ENCODE results near the gene PHF2.

The PHF2 gene

GRCh38 chr9:93576258-93577077, at the start of gene PHF2:
PHF2 (plus strand) TSS chr9:93576584; CDS start chr9:93576774, 190 bp downstream.
- no peak for DNase-seq (ENCODE audit: low read depth)

DNA sequence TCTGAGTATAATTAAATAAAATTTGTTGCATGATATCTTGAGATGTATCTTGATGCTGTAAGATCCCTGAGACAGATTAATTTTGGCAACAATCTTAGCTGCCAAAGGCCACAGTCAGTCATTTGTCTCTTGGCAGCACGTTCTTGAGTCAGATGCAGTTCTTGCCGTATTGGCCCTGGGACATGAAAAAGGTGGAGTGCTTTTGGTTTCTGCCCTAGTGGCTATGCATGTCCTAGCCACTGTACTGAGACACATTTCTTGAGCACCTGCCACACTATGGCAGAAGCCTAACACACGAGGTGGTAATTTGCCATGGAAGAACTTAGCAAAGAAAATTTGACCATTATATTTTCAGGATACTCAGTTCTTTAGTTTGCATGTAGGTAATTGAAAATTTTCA, 45.0 kb upstream of the PHF2 start:
- no peak for DNase-seq (ENCODE audit: low read depth)

GRCh38 chr9:93532141-93532540, 44.2 kb upstream of the PHF2 start:
- DNase-seq (ENCODE audit: low read depth): no peak

GRCh38 chr9:93533863-93534262, 42.5 kb upstream of the PHF2 start:
- DNase-seq (ENCODE audit: low read depth): no peak

DNA sequence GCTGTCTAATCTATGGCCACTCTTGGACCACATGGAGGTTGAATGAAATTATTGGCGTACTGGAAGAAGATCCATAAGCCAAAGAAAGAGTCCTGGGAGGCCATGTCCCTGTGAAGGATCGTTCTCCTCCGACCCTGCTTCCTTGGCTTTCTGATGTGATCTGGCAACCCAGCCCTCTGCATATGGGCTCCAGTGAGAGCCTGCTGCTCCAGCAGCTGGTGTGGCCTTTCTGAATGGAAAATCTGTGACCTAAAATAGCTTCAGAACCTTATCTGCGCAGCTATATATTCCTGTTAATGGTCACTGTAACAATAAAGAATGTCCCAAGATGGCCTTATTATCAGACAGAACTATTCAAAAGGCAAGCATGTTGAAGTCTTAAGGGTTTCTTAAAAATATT, 40.2 kb upstream of the PHF2 start:
- no peak for DNase-seq (ENCODE audit: low read depth)

DNA sequence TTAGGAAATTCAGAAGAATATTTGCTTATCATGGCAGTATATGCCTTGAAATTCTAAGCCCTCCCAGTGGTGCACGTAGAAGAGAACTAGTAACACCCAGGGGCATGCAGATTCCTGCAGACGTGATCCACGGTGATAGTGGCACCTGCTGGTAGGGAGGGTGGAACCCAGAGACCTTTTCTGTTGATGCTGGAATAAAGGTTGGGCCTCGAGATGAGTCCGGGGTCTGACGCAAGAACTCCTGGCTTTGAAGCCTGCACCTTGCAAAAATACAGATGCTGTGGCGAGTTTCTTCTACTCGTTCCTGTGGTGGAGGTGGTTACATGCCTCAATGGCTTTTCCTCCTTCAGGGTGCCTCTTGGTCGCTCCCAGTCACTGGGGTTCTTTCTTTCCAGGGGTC, 39.5 kb upstream of the PHF2 start:
- no peak for DNase-seq (ENCODE audit: low read depth)

GRCh38 chr9:93540305-93540704, 36.1 kb upstream of the PHF2 start:
- DNase-seq (ENCODE audit: low read depth): no peak

- DNase-seq (ENCODE audit: low read depth): no peak
These were observed 35.4 kb upstream of the PHF2 start for GRCh38 chr9:93541005-93541404.

- DNase-seq (ENCODE audit: low read depth): no peak
These were observed 34.6 kb upstream of the PHF2 start for GRCh38 chr9:93541581-93542349.

- no peak for DNase-seq (ENCODE audit: low read depth)
These were observed 33.3 kb upstream of the PHF2 start for GRCh38 chr9:93543117-93543516.

DNA sequence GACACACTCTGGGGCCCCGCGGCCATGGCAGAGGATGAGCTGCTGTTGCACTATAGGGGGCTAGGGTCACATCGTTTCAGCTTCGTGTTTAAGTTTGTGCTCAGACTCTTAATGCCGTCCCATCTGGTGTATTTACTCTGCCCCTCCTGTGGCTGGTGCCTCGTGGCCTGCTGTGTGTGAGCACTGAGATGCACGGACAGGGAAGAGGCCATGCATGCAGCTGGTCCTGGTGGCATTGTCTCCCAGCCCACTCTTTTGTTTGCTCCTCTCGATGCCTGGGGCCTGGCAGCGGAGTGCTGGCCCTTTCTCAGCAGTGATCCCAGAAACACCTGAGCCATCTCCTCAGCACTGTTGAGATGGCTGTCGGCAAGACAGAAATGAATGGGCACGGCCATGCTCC, 30.0 kb upstream of the PHF2 start:
- DNase-seq (ENCODE audit: low read depth): no peak

DNA sequence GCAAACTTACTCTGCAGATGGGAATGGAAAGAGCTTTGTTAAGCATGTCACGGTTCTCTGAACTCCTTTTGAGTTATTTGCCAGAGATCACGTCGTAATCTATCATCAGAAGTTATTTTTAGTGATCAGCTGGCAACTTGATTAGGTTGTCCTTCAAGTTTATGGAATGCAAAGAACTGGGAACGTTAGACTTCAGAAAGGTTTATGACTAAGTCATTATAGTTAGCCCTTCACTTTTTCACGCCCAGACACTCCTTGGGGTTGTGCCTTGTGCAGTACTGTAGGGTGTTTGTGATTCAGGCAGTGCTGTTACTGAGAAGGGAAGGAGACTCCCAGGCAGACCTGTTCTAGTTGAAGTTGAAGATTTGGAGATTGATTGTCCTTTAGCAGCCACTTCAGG, 26.8 kb upstream of the PHF2 start:
- no peak for DNase-seq (ENCODE audit: low read depth)

DNA sequence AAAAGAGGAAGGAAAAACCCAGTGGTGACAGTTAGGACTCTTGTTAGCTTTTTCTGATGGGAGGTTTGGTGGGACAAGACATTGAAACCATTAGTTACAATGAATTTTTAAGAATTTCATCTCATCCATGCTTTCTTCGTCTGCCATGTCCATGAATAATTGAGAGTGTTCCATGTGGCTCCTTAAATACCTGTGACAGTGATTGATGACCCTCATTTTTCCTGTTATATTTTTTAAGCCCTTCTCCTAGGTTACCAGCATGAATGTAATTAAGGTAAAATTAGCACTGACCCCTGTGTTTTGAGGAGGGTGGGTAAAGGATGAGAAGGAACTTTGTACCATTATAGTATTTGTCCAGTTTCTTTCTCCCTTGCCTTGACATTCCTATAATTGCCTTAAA, 23.5 kb upstream of the PHF2 start:
- DNase-seq (ENCODE audit: low read depth): no peak

DNA sequence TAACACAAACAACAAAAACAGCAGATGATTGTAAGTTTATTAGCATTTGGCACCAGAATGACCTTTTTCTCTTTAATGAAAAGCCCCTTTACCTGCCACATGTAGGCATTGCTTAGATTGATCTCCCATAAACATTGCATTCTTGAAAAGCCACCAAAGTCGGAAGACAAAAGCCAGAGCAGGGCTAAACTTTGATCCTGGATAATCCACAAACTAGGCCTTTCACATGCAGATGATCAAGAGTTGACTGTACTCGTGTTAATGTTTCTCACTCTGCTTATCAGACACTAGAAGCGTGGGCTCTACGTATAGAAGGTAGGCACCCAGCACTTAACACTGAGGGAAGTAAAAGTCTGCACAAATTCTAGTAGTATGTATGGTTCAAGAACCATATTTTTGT, 21.0 kb upstream of the PHF2 start:
- DNase-seq (ENCODE audit: low read depth): no peak

DNA sequence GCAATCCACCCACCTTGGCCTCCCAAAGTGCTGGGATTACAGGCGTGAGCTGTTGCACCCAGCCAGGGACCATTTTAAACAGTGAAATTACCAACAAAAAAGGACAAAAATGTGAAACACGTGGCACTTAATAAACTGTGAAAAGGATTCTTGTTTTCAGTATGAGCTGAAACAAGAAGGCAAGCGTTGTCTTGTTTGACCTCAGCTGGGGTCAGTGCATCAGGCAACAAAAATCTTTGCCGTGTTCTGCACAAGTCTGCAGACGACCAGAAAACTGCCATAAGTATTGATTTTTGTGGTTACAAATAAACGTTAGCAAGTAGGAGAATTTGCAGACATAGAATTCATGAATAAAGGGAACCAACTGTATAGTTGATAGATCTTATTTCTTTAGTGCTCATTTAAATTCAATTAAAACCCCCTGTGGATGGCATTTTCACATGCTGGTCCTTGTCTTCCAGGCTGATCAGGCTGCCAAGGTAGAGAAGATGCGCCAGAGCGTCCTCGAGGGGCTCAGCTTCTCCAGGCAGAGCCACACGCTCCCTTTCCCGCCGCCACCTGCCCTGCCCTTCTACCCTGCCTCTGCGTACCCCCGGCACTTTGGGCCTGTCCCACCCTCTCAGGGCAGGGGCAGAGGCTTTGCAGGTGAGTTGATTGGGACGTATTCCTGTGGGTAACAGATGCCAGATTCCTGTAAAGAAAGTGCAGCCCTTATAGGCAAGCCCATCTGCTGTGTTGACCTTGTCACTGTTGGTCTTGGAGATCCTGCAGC, 18.8 kb upstream of the PHF2 start:
- DNase-seq (ENCODE audit: low read depth): no peak

GRCh38 chr9:93558503-93558902, 17.9 kb upstream of the PHF2 start:
- DNase-seq (ENCODE audit: low read depth): no peak

DNA sequence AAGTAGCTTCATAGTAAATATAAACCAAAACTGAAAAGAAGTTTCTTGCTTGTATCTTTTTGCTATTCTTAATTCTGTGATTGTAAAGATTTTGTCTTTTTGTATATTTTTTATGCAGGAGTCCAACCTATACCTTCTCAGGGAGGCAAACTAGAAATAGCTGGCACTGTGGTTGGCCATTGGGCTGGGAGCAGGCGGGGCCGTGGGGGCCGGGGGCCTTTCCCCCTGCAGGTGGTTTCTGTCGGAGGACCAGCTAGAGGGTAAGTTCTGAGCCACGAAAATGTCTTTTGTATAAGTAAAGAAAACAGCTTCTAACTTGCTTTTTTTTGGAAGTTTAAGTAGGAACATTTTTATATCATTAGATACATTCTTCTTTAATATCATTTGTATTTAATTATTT, 15.4 kb upstream of the PHF2 start:
- DNase-seq (ENCODE audit: low read depth): no peak

DNA sequence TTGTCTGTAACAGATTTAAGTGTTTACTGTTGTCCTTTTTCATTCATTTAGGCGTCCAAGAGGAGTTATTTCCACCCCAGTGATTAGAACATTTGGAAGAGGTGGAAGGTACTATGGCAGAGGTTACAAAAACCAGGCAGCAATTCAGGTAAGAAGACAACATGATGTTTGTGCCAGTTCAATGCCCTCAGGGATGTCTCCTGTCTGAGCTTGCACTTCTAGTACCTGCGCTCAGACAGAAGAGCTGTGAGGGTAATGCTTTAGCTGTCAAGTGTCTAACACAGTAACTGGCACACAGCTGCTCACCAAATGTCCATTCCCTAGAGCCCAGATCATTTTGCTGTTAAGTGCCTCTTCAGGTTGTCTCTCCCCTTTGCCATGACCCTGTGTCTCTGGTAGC, 14.2 kb upstream of the PHF2 start:
- no peak for DNase-seq (ENCODE audit: low read depth)

DNA sequence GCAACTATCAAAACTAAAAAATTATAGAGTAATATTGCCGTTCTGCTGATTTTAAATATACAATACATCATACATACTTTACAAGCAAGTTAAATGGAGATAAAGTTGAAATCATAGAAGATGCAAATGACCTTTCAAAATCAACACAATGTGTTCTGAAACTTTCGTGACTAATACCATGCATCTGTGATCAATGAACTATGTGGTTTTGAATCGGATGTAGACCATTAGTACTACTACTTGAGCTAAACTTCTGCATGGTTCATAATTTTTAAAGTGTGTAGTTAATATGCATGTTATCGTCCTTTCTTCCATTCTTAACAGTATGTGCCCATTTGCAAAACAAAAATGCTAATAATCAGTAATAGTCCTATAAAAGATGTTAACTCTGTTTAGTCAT, 11.3 kb upstream of the PHF2 start:
- DNase-seq (ENCODE audit: low read depth): no peak

- peak; percentile 100 for DNase-seq (ENCODE audit: low read depth)
These were observed 9.7 kb upstream of the PHF2 start for GRCh38 chr9:93566408-93567270.

GRCh38 chr9:93567271-93567959, 9.0 kb upstream of the PHF2 start:
- DNase-seq (ENCODE audit: low read depth): no peak
